ENCODE results near the gene SGCE. TPM values are rescaled to one million over a fixed set of nuclear protein-coding genes. Genes with fewer than 3 reads are reported as not detected.

SGCE gene
- total RNA-seq, 4 donors from 2014 or later: 51.4 to 130 (median 115) TPM

- no peak for ATAC-seq (ENCODE audit: low FRiP score)
- no peak for TF ChIP-seq CTCF (IDR thresholded peaks at IDR 0.05)
- DNase-seq (ENCODE audit: low spot score): no peak
Observed at GRCh38 chr7:94635687-94636086, 20.2 kb downstream of the SGCE start.

- ATAC-seq (ENCODE audit: low FRiP score): no peak
- TF ChIP-seq CTCF (IDR thresholded peaks at IDR 0.05): no peak
Observed at GRCh38 chr7:94634502-94634901, 21.4 kb downstream of the SGCE start.

GRCh38 chr7:94633687-94634086 is 22.2 kb downstream of the SGCE start:
- ATAC-seq (ENCODE audit: low FRiP score) (no peak), DNase-seq (ENCODE audit: low spot score) (no peak)
- no peak for TF ChIP-seq CTCF (IDR thresholded peaks at IDR 0.05)

More at GRCh38 chr7:94634502-94634901, 21.4 kb downstream of the SGCE start:
- no peak for DNase-seq (ENCODE audit: low spot score)

- ATAC-seq (ENCODE audit: low FRiP score) (no peak), DNase-seq (ENCODE audit: low spot score) (no peak)
- no peak for TF ChIP-seq CTCF (IDR thresholded peaks at IDR 0.05)
Observed at GRCh38 chr7:94633014-94633341, 23.0 kb downstream of the SGCE start.

GRCh38 chr7:94632338-94633013 is 23.5 kb downstream of the SGCE start:
- DNase-seq (ENCODE audit: low spot score) (no peak), ATAC-seq (ENCODE audit: low FRiP score) (no peak)
- no peak for TF ChIP-seq CTCF (IDR thresholded peaks at IDR 0.05)

- ATAC-seq (ENCODE audit: low FRiP score): no peak
- no peak for DNase-seq (ENCODE audit: low spot score)
- no peak for TF ChIP-seq CTCF (IDR thresholded peaks at IDR 0.05)
Observed at GRCh38 chr7:94630855-94631254, 25.1 kb downstream of the SGCE start.

GRCh38 chr7:94623820-94624219 is 32.1 kb downstream of the SGCE start:
- TF ChIP-seq CTCF (IDR thresholded peaks at IDR 0.05): no peak
- DNase-seq (ENCODE audit: low spot score) (no peak), ATAC-seq (ENCODE audit: low FRiP score) (no peak)
